ENCODE measurements around the gene TRAPPC2L. TPM values are rescaled to one million over a fixed set of nuclear protein-coding genes. Genes with fewer than 3 reads are reported as not detected.
"Not testable (repeated sequence)": the region's sequence is repeated elsewhere in the genome, so short reads cannot be mapped to it uniquely, and the experiment has no call there.

Gene TRAPPC2L
- total RNA-seq, 1 experiment from 2014 or later: 94.1 TPM

DNA sequence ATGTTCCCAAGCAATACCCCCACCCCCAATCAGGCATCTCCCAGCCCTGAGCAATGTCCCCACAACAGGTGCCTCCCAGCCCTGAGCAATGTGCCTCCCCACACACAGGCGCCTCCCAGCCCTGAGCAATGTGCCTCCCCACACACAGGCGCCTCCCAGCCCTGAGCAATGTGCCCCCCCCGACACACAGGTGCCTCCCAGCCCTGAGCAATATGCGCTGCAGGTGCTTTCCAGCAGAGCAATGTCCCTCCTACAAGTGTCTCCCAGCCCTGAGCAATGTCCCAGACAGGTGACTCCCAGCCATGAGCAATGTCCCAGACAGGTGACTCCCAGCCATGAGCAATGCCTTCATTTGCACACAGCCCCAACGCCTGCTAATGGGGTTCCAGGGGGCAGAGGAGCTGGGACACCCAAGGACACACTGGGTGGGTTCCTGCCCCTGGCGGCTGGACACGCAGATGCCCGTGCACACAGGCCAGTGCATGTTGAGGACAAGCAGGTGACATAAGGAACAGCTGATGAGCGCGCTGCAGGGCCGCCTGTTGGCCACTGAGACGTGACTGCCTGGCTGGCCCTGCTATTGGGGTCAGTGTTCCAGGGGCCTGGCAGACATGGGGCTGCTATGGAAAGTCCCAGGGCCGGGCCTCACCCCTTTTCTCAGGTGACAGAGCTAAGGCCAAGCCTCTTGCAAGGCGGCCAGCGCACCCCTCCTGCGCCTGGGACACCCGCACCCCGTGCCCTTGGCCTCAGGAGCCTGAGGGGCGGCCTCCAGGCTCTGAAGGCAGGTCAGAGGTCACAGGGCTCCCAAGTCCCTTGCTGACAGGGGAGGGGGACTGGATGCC is 36.4 kb downstream of the TRAPPC2L start (continued):
- TF ChIP-seq FOSL1 (IDR thresholded peaks at IDR 0.05; ENCODE audit: low read depth) (no peak), RAD21 (IDR thresholded peaks at IDR 0.05; ENCODE audit: low read depth) (no peak), EZH2 (IDR thresholded peaks at IDR 0.05) (no peak), CTCF (IDR thresholded peaks at IDR 0.05 in 2 of 3, conservative IDR thresholded peaks at IDR 0.05 in 1 of 3; ENCODE audit: borderline replicate concordance in 1 of 3, insufficient read depth in 1 of 3, low read depth in 2 of 3, low read length in 2 of 3) (no peak), CBX3 (IDR thresholded peaks at IDR 0.05; ENCODE audit: low read depth) (no peak)
- TF ChIP-seq, protein P1, sequence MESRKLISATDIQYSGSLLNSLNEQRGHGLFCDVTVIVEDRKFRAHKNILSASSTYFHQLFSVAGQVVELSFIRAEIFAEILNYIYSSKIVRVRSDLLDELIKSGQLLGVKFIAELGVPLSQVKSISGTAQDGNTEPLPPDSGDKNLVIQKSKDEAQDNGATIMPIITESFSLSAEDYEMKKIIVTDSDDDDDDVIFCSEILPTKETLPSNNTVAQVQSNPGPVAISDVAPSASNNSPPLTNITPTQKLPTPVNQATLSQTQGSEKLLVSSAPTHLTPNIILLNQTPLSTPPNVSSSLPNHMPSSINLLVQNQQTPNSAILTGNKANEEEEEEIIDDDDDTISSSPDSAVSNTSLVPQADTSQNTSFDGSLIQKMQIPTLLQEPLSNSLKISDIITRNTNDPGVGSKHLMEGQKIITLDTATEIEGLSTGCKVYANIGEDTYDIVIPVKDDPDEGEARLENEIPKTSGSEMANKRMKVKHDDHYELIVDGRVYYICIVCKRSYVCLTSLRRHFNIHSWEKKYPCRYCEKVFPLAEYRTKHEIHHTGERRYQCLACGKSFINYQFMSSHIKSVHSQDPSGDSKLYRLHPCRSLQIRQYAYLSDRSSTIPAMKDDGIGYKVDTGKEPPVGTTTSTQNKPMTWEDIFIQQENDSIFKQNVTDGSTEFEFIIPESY (IDR thresholded peaks at IDR 0.05; ENCODE audit: extremely low read depth, insufficient replicate concordance, low read length): no peak

DNA sequence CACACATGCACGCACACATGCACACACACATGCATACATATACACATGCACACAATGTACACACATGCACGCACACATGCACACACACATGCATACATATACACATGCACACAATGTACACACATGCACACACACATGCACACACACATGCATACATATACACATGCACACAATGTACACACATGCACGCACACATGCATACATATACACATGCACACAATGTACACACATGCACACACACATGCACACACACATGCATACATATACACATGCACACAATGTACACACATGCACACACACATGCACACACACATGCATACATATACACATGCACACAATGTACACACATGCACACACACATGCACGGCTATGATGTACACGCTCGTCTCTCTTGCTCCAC is 37.3 kb downstream of the TRAPPC2L start:
- H2AFZ ChIP-seq (ENCODE audit: low read depth, low read length, poor library complexity, severe bottlenecking); ATAC-seq; H3K27ac ChIP-seq (ENCODE audit: low read depth, low read length); CTCF ChIA-PET; RAD21 ChIA-PET (ENCODE audit: low non-redundant PET in 1 of 2, low total read pairs in 2 of 2, uncharacterized antibody in 2 of 2, unreplicated experiment in 2 of 2); POLR2A ChIA-PET; H4K20me1 ChIP-seq (ENCODE audit: insufficient read depth); DNase-seq (ENCODE audit: low read depth, low spot score); H3K36me3 ChIP-seq (ENCODE audit: control insufficient read depth in 1 of 2, insufficient read depth in 2 of 2, low read length in 2 of 2); H3K79me2 ChIP-seq (ENCODE audit: insufficient read depth, low read length); H3K9ac ChIP-seq (ENCODE audit: low read length); H3K9me2 ChIP-seq (ENCODE audit: insufficient read depth); BruUV-seq (replicated peaks); H3K9me3 ChIP-seq (ENCODE audit: control insufficient read depth in 1 of 2, insufficient read depth in 1 of 2, low read depth in 1 of 2, low read length in 2 of 2); intact Hi-C loops (cut with micrococcal nuclease); H3K4me1 ChIP-seq (ENCODE audit: control insufficient read depth in 1 of 2, insufficient read depth in 2 of 2, low read length in 2 of 2); H3K4me3 ChIP-seq (replicated peaks in 1 of 2; ENCODE audit: low read depth in 1 of 2, low read length in 2 of 2); H3K27me3 ChIP-seq (ENCODE audit: insufficient read depth, low read length); H3K4me2 ChIP-seq (ENCODE audit: low read length): not testable (repeated sequence)

Measured in HCT116 (cell line).